Gastrocnemius medialis (tissue), 4 donors: Measurements from ENCODE around the gene GPRIN2.
"Not testable (repeated sequence)": the region's sequence is repeated elsewhere in the genome, so short reads cannot be mapped to it uniquely, and the experiment has no call there.

ENCODE experiments used
- CTCF ChIP-seq, 5 experiments: fragments of 450-650 bp in 3 of 5; fragments of 200-600 bp in 2 of 5; sonication (generic) in 2 of 5; IDR thresholded peaks in 4 of 5; conservative IDR thresholded peaks in 1 of 5; 1 replicate in 4 of 5; 2 replicates in 1 of 5; pipeline ENCODE4 v1.5.1; 2016 to 2019; ENCODE audit warnings: antibody characterized with exemption in 5 of 5, mild to moderate bottlenecking in 3 of 5, moderate library complexity in 3 of 5
- POLR2A ChIP-seq, 2 donors: fragments of 450-650 bp; IDR thresholded peaks; one replicate each; pipeline ENCODE4 v1.6.1; 2017; ENCODE audit warnings: antibody characterized with exemption in 2 of 2, mild to moderate bottlenecking in 2 of 2, moderate library complexity in 2 of 2

DNA sequence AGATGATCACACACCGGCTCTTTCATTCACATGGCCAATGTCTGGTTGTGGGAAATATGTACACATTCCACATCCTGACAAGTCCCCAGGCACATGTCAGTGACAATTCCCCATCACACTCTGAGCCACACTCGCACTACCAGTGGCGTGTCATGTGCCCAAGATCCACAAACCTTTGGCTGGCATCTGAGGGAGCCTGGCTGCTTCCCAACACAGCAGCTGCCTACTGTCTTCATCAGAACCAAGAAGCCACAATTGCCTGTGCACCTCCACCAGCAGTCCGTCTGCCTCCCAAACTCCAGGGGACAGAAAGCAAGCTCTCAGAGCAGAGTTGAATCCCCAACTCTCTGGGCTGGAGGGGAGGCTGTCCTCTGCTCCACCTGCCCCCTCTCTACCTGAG lies 16.3 kb upstream of the GPRIN2 start:
- TF ChIP-seq CTCF (IDR thresholded peaks at IDR 0.05 in 4 of 5, conservative IDR thresholded peaks at IDR 0.05 in 1 of 5); POLR2A (IDR thresholded peaks at IDR 0.05): not testable (repeated sequence)
